HCT116 (cell line): Measurements from ENCODE around the gene RPUSD2. TPM values are rescaled to one million over a fixed set of nuclear protein-coding genes. Genes with fewer than 3 reads are reported as not detected.
"Not testable (repeated sequence)": the region's sequence is repeated elsewhere in the genome, so short reads cannot be mapped to it uniquely, and the experiment has no call there.

Experiments used
- ATAC-seq: fragments of 200-7000 bp; cut with Tn5 transposase; 2 replicates; pipeline ENCODE4 v1.9.1; 2020; ENCODE audit warnings: mild to moderate bottlenecking, moderate library complexity
- BruUV-seq: library from RNA; stranded (reverse); fragments of 400-500 nt; replicated peaks from 2 replicates; lab custom pipeline; 2021; lab: Mats Ljungman, UMichigan
- CTCF ChIA-PET: fragments of 300-600 bp; sonication (Branson Sonifier 250); formaldehyde crosslinking; loops from one replicate; lab custom pipeline; 2021; ENCODE audit warnings: antibody characterized with exemption; lab: Charles Lee
- POLR2A ChIA-PET: fragments of 300-600, 350-600 bp; sonication (Branson Sonifier 250); formaldehyde crosslinking; loops from one replicate; lab custom pipeline; 2021; ENCODE audit warnings: antibody characterized with exemption; lab: Charles Lee
- RAD21 ChIA-PET, 2 experiments: fragments of 300-600 bp; sonication (Branson Sonifier 250); formaldehyde crosslinking; loops; one replicate each; lab custom pipeline; 2023; ENCODE audit warnings: low total read pairs in 2 of 2; ENCODE audit not compliant: uncharacterized antibody in 2 of 2, unreplicated experiment in 2 of 2, low non-redundant PET in 1 of 2; lab: Charles Lee
- DNase-seq: peaks from one replicate; pipeline ENCODE4 v3.0.0-alpha.2; 2010; ENCODE audit warnings: low read depth, low spot score
- H2AFZ ChIP-seq: fragments of 200-600 bp; shearing (Covaris generic), sonication (generic); 2 replicates; pipeline ENCODE4 v1.6.1; 2017; ENCODE audit warnings: low read depth, mixed run types, mixed read lengths, antibody characterized with exemption, low read length; ENCODE audit not compliant: poor library complexity, severe bottlenecking
- H3K27ac ChIP-seq: 2 replicates; pipeline ENCODE4 v1.5.1; 2012; ENCODE audit warnings: low read depth, low read length
- H3K27me3 ChIP-seq: fragments of 200-600 bp; sonication (generic); 2 replicates; pipeline ENCODE4 v1.6.1; 2016; ENCODE audit warnings: mixed run types, low read length, mixed read lengths; ENCODE audit not compliant: insufficient read depth
- H3K36me3 ChIP-seq, 2 experiments: fragments of 200-500 bp in 1 of 2; fragments of 200-600 bp in 1 of 2; sonication (Bioruptor generic) in 1 of 2; sonication (generic) in 1 of 2; 2 replicates each; pipeline versions ENCODE4 v1.5.1 to v1.6.1; 2014 to 2016; ENCODE audit warnings: low read length in 2 of 2, inconsistent platforms in 1 of 2, mixed read lengths in 1 of 2, mixed run types in 1 of 2; ENCODE audit not compliant: insufficient read depth in 2 of 2, control insufficient read depth in 1 of 2
- H3K4me1 ChIP-seq, 2 experiments: fragments of 200-600 bp in 1 of 2; sonication (generic) in 1 of 2; 2 replicates each; pipeline versions ENCODE4 v1.5.1 to v1.6.1; 2012 to 2017; ENCODE audit warnings: low read length in 2 of 2, inconsistent platforms in 1 of 2, mild to moderate bottlenecking in 1 of 2, mixed read lengths in 1 of 2, mixed run types in 1 of 2, moderate library complexity in 1 of 2; ENCODE audit not compliant: insufficient read depth in 2 of 2, control insufficient read depth in 1 of 2
- H3K4me2 ChIP-seq: fragments of 200-600 bp; sonication (generic); 2 replicates; pipeline ENCODE4 v1.6.1; 2017; ENCODE audit warnings: mixed run types, low read length, mixed read lengths
- H3K4me3 ChIP-seq, 2 experiments: fragments of 200-600 bp in 1 of 2; sonication (generic) in 1 of 2; replicated peaks in 1 of 2; 2 replicates each; pipeline ENCODE4 v1.5.1; 2011 to 2016; ENCODE audit warnings: low read length in 2 of 2, control low read depth in 1 of 2, low read depth in 1 of 2, mild to moderate bottlenecking in 1 of 2, mixed read lengths in 1 of 2, mixed run types in 1 of 2
- H3K79me2 ChIP-seq: fragments of 200-600 bp; sonication (generic); 2 replicates; pipeline ENCODE4 v1.6.1; 2017; ENCODE audit warnings: mild to moderate bottlenecking, mixed run types, low read length, moderate library complexity, mixed read lengths; ENCODE audit not compliant: insufficient read depth
- H3K9ac ChIP-seq: fragments of 200-600 bp; sonication (generic); 2 replicates; pipeline ENCODE4 v1.6.1; 2016; ENCODE audit warnings: low read length, mixed read lengths
- H3K9me2 ChIP-seq: fragments of 200-600 bp; sonication (generic), shearing (Covaris generic); 2 replicates; pipeline ENCODE4 v1.6.1; 2017; ENCODE audit warnings: mixed run types, mild to moderate bottlenecking, moderate library complexity; ENCODE audit not compliant: insufficient read depth
- H3K9me3 ChIP-seq, 2 experiments: fragments of 200-500 bp in 1 of 2; fragments of 200-600 bp in 1 of 2; sonication (Bioruptor generic) in 1 of 2; sonication (generic) in 1 of 2; 2 replicates each; pipeline ENCODE4 v1.6.1; 2014 to 2017; ENCODE audit warnings: low read length in 2 of 2, mixed read lengths in 2 of 2, inconsistent platforms in 1 of 2, low read depth in 1 of 2, mild to moderate bottlenecking in 1 of 2, mixed run types in 1 of 2, moderate library complexity in 1 of 2; ENCODE audit not compliant: control insufficient read depth in 1 of 2, insufficient read depth in 1 of 2
- H4K20me1 ChIP-seq: fragments of 200-600 bp; sonication (generic), shearing (Covaris generic); 2 replicates; pipeline ENCODE4 v1.6.1; 2017; ENCODE audit warnings: mixed run types, mild to moderate bottlenecking, moderate library complexity; ENCODE audit not compliant: insufficient read depth
- CBX3 ChIP-seq: IDR thresholded peaks from 2 replicates; pipeline ENCODE4 v1.6.1; 2012; ENCODE audit warnings: low read depth
- FOSL1 ChIP-seq: IDR thresholded peaks from 2 replicates; pipeline ENCODE4 v1.6.1; 2012; ENCODE audit warnings: low read depth
- JUND ChIP-seq: IDR thresholded peaks from 2 replicates; pipeline ENCODE4 v1.6.1; 2012
- POLR2A ChIP-seq: IDR thresholded peaks from 2 replicates; pipeline ENCODE4 v1.7.0; 2011; ENCODE audit warnings: borderline replicate concordance; ENCODE audit not compliant: insufficient read depth, insufficient read length; ENCODE audit errors: extremely low read depth
- SIN3A ChIP-seq: IDR thresholded peaks from 2 replicates; pipeline ENCODE4 v1.6.1; 2012; ENCODE audit warnings: low read depth
- YY1 ChIP-seq: IDR thresholded peaks from 2 replicates; pipeline ENCODE4 v1.6.1; 2011; ENCODE audit warnings: low read length, low read depth, moderate library complexity, mild to moderate bottlenecking; ENCODE audit not compliant: insufficient replicate concordance; ENCODE audit errors: extremely low read depth
- ZFX ChIP-seq: fragments of 450-650 bp; IDR thresholded peaks from 2 replicates; pipeline ENCODE4 v1.6.1; 2017
- ZNF274 ChIP-seq: fragments of 200-500 bp; sonication (Bioruptor generic); IDR thresholded peaks from 2 replicates; pipeline ENCODE4 v1.6.1; 2014; ENCODE audit warnings: mild to moderate bottlenecking, low read depth, low read length, inconsistent platforms
- intact Hi-C: fragments of 100-400 bp; cut with micrococcal nuclease; formaldehyde crosslinking; loops from 2 replicates; pipeline ENCODE4 v1.10.0; 2022
- total RNA-seq: library from RNA; stranded (reverse); gene quantifications from one replicate; pipeline ENCODE4 v1.2.1, GENCODE V29; 2021; ENCODE audit not compliant: unreplicated experiment
- TF ChIP-seq, protein P1 (sequence below): IDR thresholded peaks from 2 replicates; pipeline ENCODE4 v1.6.1; 2012; ENCODE audit warnings: low read depth
- TF ChIP-seq, protein P2 (sequence below): IDR thresholded peaks from 2 replicates; pipeline ENCODE4 v1.6.1; 2011; ENCODE audit warnings: mild to moderate bottlenecking, low read length, moderate library complexity; ENCODE audit not compliant: insufficient replicate concordance; ENCODE audit errors: extremely low read depth

Gene RPUSD2
- total RNA-seq, 1 experiment from 2014 or later = 22.5 TPM

DNA sequence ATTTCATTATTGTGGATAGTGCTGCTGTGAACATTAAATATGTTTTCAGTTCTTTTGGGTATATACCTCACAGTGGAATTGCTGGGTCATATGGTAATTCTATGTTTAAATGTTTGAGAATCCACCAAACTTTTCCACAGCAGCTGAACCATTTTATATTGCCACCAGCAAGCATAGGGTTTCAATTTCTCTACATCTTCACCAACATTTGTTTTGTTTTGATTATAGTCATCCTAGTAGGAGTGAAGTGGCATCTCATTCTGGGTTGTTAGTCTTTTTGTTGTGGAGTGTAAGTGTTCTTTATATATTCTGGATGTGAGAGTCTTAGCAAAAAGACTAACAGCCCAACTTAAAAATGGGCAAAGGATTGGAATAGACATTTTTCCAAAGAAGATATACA lies 6.0 kb downstream of the RPUSD2 start:
- no peaks in the 10 kb centered on the region for H3K27me3 ChIP-seq
- POLR2A ChIA-PET = interaction anchor here (1.3 kb wide), 1 partner anchor 10 kb away, joined by 4 read pairs; the partner anchor contains the start of gene CCDC32
- BruUV-seq = no TSS peak
- no peaks in the 10 kb centered on the region for H3K9me3 ChIP-seq
- ATAC-seq = no peak
- RAD21 ChIA-PET = no interaction called here
- peaks cover 6% of the 10 kb centered on the region in 2 experiments; a peak in 2 of 4 replicates for H3K4me1 ChIP-seq
- intact Hi-C loops = no loop called here
- no peaks in the 10 kb centered on the region for H3K9me2 ChIP-seq
- no peaks in the 10 kb centered on the region for H4K20me1 ChIP-seq
- H3K9ac ChIP-seq = no peak overlapping the region
- no peak overlapping the region for H3K4me3 ChIP-seq
- peaks cover 15 to 18% of the 10 kb centered on the region in 2 experiments; a peak in 3 of 4 replicates for H3K36me3 ChIP-seq
- CTCF ChIA-PET = no interaction called here
- H3K4me2 ChIP-seq = no peak overlapping the region
- no peak overlapping the region for H2AFZ ChIP-seq
- no peak overlapping the region for H3K27ac ChIP-seq
- H3K79me2 ChIP-seq = peaks cover 19% of the 10 kb centered on the region
- TF ChIP-seq YY1 (no peak), SIN3A (no peak), FOSL1 (no peak), CBX3 (no peak), POLR2A (no peak), ZNF274 (no peak), ZFX (no peak), JUND (no peak)
- TF ChIP-seq, protein P1, sequence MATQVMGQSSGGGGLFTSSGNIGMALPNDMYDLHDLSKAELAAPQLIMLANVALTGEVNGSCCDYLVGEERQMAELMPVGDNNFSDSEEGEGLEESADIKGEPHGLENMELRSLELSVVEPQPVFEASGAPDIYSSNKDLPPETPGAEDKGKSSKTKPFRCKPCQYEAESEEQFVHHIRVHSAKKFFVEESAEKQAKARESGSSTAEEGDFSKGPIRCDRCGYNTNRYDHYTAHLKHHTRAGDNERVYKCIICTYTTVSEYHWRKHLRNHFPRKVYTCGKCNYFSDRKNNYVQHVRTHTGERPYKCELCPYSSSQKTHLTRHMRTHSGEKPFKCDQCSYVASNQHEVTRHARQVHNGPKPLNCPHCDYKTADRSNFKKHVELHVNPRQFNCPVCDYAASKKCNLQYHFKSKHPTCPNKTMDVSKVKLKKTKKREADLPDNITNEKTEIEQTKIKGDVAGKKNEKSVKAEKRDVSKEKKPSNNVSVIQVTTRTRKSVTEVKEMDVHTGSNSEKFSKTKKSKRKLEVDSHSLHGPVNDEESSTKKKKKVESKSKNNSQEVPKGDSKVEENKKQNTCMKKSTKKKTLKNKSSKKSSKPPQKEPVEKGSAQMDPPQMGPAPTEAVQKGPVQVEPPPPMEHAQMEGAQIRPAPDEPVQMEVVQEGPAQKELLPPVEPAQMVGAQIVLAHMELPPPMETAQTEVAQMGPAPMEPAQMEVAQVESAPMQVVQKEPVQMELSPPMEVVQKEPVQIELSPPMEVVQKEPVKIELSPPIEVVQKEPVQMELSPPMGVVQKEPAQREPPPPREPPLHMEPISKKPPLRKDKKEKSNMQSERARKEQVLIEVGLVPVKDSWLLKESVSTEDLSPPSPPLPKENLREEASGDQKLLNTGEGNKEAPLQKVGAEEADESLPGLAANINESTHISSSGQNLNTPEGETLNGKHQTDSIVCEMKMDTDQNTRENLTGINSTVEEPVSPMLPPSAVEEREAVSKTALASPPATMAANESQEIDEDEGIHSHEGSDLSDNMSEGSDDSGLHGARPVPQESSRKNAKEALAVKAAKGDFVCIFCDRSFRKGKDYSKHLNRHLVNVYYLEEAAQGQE = no peak
- TF ChIP-seq, protein P2, sequence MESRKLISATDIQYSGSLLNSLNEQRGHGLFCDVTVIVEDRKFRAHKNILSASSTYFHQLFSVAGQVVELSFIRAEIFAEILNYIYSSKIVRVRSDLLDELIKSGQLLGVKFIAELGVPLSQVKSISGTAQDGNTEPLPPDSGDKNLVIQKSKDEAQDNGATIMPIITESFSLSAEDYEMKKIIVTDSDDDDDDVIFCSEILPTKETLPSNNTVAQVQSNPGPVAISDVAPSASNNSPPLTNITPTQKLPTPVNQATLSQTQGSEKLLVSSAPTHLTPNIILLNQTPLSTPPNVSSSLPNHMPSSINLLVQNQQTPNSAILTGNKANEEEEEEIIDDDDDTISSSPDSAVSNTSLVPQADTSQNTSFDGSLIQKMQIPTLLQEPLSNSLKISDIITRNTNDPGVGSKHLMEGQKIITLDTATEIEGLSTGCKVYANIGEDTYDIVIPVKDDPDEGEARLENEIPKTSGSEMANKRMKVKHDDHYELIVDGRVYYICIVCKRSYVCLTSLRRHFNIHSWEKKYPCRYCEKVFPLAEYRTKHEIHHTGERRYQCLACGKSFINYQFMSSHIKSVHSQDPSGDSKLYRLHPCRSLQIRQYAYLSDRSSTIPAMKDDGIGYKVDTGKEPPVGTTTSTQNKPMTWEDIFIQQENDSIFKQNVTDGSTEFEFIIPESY = no peak
- TF ChIP-seq, all 23 proteins: peak for 0
- DNase-seq = no peak

DNA sequence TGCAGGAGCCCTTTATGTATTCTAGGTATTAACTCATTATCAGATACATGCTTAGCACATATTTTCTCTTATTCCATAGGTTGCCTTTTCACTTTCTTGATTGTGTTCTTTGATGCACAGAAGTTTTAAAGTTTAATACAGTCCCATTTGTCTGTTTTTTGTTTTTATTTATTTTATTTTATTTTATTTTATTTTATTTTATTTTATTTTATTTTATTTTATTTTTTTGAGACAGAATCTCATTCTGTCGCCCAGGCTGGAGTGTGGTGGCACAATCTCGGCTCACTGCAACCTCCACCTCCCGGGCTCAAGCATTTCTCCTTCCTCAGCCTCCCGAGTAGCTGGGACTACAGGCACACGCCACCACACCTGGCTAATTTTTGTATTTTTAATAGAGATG lies 7.8 kb downstream of the RPUSD2 start:
- BruUV-seq, H3K9me2 ChIP-seq, H3K4me1 ChIP-seq, H3K27ac ChIP-seq, DNase-seq, H4K20me1 ChIP-seq, H3K4me2 ChIP-seq, intact Hi-C loops, H3K79me2 ChIP-seq, H3K4me3 ChIP-seq, H3K9ac ChIP-seq, POLR2A ChIA-PET, ATAC-seq, H3K9me3 ChIP-seq, RAD21 ChIA-PET, H2AFZ ChIP-seq, H3K27me3 ChIP-seq: not testable (repeated sequence)
- CTCF ChIA-PET = interaction anchor here (1.1 kb wide), 1 partner anchor 12 kb away, joined by 3 read pairs; the partner anchor contains the start of gene CCDC32
- peaks cover 11 to 13% of the 10 kb centered on the region in 2 experiments; a peak in 3 of 4 replicates for H3K36me3 ChIP-seq
